NCI-H226 (cell line): ENCODE measurements around the gene PCDHGA11.
"Not testable (repeated sequence)": the region's sequence is repeated elsewhere in the genome, so short reads cannot be mapped to it uniquely, and the experiment has no call there.

Experiments used
- DNase-seq: peaks from one replicate; pipeline ENCODE4 v3.0.0-alpha.2; 2015

The PCDHGA11 gene

GRCh38 chr5:141432726-141433125 is 11.9 kb downstream of the PCDHGA11 start:
- DNase-seq: not testable (repeated sequence)

- no peak for DNase-seq
Observed at GRCh38 chr5:141434006-141434405, 13.2 kb downstream of the PCDHGA11 start.

GRCh38 chr5:141437221-141437620 is 16.4 kb downstream of the PCDHGA11 start:
- DNase-seq: no peak

GRCh38 chr5:141439411-141440141 is 18.7 kb downstream of the PCDHGA11 start:
- DNase-seq: no peak

GRCh38 chr5:141440341-141440740 is 19.5 kb downstream of the PCDHGA11 start:
- no peak for DNase-seq

- no peak for DNase-seq
Observed at GRCh38 chr5:141441571-141442170, 20.8 kb downstream of the PCDHGA11 start.

- DNase-seq: peak; percentile 30
Observed at GRCh38 chr5:141465351-141465750, 44.5 kb downstream of the PCDHGA11 start.
